ENCODE data around the gene CMSS1.

- TF ChIP-seq CTCF (IDR thresholded peaks at IDR 0.05) = no peak
- TF ChIP-seq EZH2 (IDR thresholded peaks at IDR 0.05) = no peak
Measured at GRCh38 chr3:99829844-99830243, 12.2 kb downstream of the CMSS1 start.

Data from neural progenitor cell (in vitro differentiated cells).